Natural killer cell (primary cell): ENCODE results near the gene CKM. TPM values are rescaled to one million over a fixed set of nuclear protein-coding genes. Genes with fewer than 3 reads are reported as not detected.

Experiments used
- ATAC-seq, 3 donors: fragments of 150-1000 bp in 2 of 3; fragments of 200-7000 bp in 1 of 3; cut with Tn5 transposase; 1 replicate in 1 of 3; 2 replicates in 2 of 3; pipeline ENCODE4 v1.10.0; 2021; ENCODE audit warnings: mild to moderate bottlenecking in 2 of 3, moderate library complexity in 2 of 3
- DNase-seq, 2 donors: peaks; one replicate each; pipeline versions ENCODE4 v3.0.0 to v3.0.0-alpha.2; 2013 to 2021; ENCODE audit warnings: mixed read lengths in 1 of 2
- H3K27ac ChIP-seq: one replicate; pipeline ENCODE4 v1.5.1; 2013; ENCODE audit warnings: mild to moderate bottlenecking, low read length
- H3K27me3 ChIP-seq: one replicate; pipeline ENCODE4 v1.6.1; 2013; ENCODE audit warnings: low read length; ENCODE audit not compliant: control insufficient read depth, insufficient read depth
- H3K36me3 ChIP-seq: one replicate; pipeline ENCODE4 v1.6.1; 2013; ENCODE audit warnings: low read length; ENCODE audit not compliant: control insufficient read depth, insufficient read depth
- H3K4me1 ChIP-seq: one replicate; pipeline ENCODE4 v1.6.1; 2013; ENCODE audit warnings: low read length; ENCODE audit not compliant: control insufficient read depth, insufficient read depth
- H3K4me3 ChIP-seq: one replicate; pipeline ENCODE4 v1.5.1; 2013; ENCODE audit warnings: low read length
- H3K9me3 ChIP-seq: one replicate; pipeline ENCODE4 v1.6.1; 2013; ENCODE audit warnings: low read length; ENCODE audit not compliant: control insufficient read depth, insufficient read depth
- H3K27ac Mint-ChIP-seq, 2 donors: one replicate each; pipeline ENCODE4 v1.8.0; 2022; ENCODE audit warnings: mild to moderate bottlenecking in 2 of 2, mixed read lengths in 2 of 2, moderate library complexity in 1 of 2
- H3K27me3 Mint-ChIP-seq, 2 donors: one replicate each; pipeline ENCODE4 v1.8.0; 2022; ENCODE audit warnings: low read depth in 2 of 2, mixed read lengths in 2 of 2
- H3K36me3 Mint-ChIP-seq: one replicate; pipeline ENCODE4 v1.8.0; 2022; ENCODE audit warnings: mixed read lengths
- H3K4me1 Mint-ChIP-seq, 2 donors: one replicate each; pipeline ENCODE4 v1.8.0; 2022; ENCODE audit warnings: mixed read lengths in 2 of 2
- H3K4me3 Mint-ChIP-seq: one replicate; pipeline ENCODE4 v1.8.0; 2022; ENCODE audit warnings: mild to moderate bottlenecking, moderate library complexity, mixed read lengths
- H3K9me3 Mint-ChIP-seq, 2 donors: one replicate each; pipeline ENCODE4 v1.8.0; 2022; ENCODE audit warnings: mixed read lengths in 2 of 2
- WGBS: methylation state at CpG from one replicate; pipeline ENCODE4 v1.1.7; 2013; ENCODE audit warnings: missing lambda C conversion rate; ENCODE audit not compliant: insufficient coverage; 5-methylcytosine and 5-hydroxymethylcytosine counted together
- intact Hi-C: fragments of 100-400 bp; cut with micrococcal nuclease; formaldehyde crosslinking; loops from one replicate; pipeline ENCODE4 v1.14.2; 2022
- total RNA-seq, 4 donors: library from RNA; stranded (reverse); fragments of 120-200 nt in 1 of 4; gene quantifications; one replicate each; pipeline versions ENCODE4 v1.2.3 to v1.2.4, GENCODE V29; 2013 to 2022
- TF ChIP-seq, protein P1 (sequence below): fragments of 200-600 bp; IDR thresholded peaks from one replicate; pipeline ENCODE4 v1.8.0; 2022; ENCODE audit warnings: antibody characterized with exemption

The CKM gene
- total RNA-seq, 3 donors from 2014 or later (not counting 1 experiment from before 2014, with no cell fraction given) = not detected

DNA sequence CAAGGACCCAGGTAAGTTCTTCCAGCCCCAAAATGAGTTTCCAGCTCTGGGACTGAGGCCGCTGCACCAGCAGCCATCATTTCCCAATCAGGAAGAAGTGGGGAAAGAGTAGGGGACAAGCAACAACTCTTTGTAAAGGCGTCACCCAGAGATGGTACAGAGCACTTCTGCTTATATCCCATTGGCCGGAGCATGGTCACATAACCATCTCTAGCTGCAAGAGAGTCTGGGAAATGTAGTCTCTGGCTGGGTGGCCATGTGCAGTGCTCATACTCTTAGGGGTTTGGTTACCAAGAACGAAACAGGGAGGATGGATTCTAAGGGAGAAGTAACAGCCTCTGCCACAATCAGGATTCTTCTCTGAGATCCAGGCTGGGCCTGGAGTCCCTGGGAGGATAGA is 26.3 kb downstream of the CKM start:
- Mint-ChIP-seq H3K27me3 (no peaks in the 10 kb centered on the region), H3K4me1 (no peaks in the 10 kb centered on the region)

DNA sequence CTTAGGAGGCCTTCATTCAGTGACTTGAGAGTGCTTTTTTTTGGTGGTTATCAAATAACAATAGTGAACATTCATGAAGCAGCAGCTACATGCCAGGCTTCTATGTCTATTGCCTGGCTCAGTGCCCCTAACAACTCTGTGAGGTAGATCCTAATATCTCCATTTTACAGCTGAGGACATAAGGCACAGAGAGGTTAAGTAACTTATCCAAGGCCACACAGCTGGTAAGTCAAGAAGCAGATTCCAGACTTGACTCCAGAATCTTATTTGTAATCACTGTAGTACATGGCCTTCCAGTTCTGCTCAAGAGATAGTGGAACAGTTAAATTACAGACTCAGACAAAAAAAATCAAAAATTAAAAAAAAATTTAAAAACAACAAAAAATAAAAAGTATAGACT is 26.8 kb downstream of the CKM start:
- Histone ChIP-seq H3K27ac (no peak overlapping the region), H3K4me3 (no peak overlapping the region), H3K9me3 (no peaks in the 10 kb centered on the region), H3K4me1 (no peaks in the 10 kb centered on the region), H3K36me3 (peaks cover 13% of the 10 kb centered on the region), H3K27me3 (no peaks in the 10 kb centered on the region)
- no peak overlapping the region for H3K27ac Mint-ChIP-seq
- H3K9me3 Mint-ChIP-seq = no peaks in the 10 kb centered on the region
- H3K27me3 Mint-ChIP-seq = no peaks in the 10 kb centered on the region
- DNase-seq (no peak), ATAC-seq (no peak)
- H3K36me3 Mint-ChIP-seq = peaks cover 11% of the 10 kb centered on the region
- H3K4me3 Mint-ChIP-seq = no peak overlapping the region
- intact Hi-C loops = no loop called here
- H3K4me1 Mint-ChIP-seq = no peaks in the 10 kb centered on the region
- TF ChIP-seq, protein P1, sequence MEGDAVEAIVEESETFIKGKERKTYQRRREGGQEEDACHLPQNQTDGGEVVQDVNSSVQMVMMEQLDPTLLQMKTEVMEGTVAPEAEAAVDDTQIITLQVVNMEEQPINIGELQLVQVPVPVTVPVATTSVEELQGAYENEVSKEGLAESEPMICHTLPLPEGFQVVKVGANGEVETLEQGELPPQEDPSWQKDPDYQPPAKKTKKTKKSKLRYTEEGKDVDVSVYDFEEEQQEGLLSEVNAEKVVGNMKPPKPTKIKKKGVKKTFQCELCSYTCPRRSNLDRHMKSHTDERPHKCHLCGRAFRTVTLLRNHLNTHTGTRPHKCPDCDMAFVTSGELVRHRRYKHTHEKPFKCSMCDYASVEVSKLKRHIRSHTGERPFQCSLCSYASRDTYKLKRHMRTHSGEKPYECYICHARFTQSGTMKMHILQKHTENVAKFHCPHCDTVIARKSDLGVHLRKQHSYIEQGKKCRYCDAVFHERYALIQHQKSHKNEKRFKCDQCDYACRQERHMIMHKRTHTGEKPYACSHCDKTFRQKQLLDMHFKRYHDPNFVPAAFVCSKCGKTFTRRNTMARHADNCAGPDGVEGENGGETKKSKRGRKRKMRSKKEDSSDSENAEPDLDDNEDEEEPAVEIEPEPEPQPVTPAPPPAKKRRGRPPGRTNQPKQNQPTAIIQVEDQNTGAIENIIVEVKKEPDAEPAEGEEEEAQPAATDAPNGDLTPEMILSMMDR = no peak

More for the DNA sequence above, 26.3 kb downstream of the CKM start:
- H3K27ac Mint-ChIP-seq = no peak overlapping the region
- Histone ChIP-seq H3K27ac (no peak overlapping the region), H3K36me3 (peaks cover 12% of the 10 kb centered on the region), H3K27me3 (no peaks in the 10 kb centered on the region), H3K9me3 (no peaks in the 10 kb centered on the region), H3K4me1 (no peaks in the 10 kb centered on the region), H3K4me3 (no peak overlapping the region)
- WGBS = 98% methylated on average over 4 of the region's 4 CpGs
- H3K4me3 Mint-ChIP-seq = no peak overlapping the region
- peaks cover 11% of the 10 kb centered on the region for H3K36me3 Mint-ChIP-seq
- DNase-seq (no peak), ATAC-seq (peak in 1 of 3 donors; percentile 25)
- intact Hi-C loops = no loop called here
- TF ChIP-seq, protein P1 = no peak
- no peaks in the 10 kb centered on the region for H3K9me3 Mint-ChIP-seq

DNA sequence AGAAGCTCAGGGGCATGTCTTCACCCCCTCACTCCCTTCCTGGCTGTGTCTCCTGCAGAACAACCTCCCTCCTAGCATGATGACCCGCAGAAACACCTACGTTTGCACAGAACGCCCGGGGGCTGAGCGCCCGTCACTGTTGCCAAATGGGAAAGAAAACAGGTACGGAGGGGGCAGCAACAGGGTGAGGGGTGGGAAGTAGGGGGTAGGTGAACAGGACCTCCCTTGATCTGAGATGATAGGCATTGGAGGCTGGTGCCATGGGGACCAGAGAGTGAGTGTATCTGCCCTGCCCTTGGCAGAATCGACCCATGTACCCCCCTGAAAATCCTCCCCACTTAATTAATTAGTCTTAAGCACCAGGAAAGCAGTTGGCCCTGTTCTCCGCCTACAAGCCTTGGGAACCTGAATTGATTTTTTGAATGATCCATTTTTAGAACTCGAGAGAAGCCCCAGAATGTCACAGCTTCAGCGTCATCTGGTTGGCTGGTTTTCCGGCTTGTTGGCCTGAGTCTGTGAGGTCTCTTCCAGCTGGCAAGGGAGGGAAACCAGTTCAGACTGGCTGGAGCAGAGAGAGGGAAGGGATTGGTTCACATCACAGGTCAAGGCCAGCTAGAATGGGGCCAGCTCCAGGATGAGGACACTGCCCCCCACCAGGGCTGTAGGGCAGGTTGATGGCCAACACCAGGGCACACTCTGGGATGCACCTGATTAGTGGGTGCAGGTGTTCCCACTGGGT is 28.2 kb downstream of the CKM start:
- 98% methylated on average over 12 of the region's 12 CpGs for WGBS
- H3K36me3 ChIP-seq = peaks cover 21% of the 10 kb centered on the region

More for the DNA sequence above, 28.2 kb downstream of the CKM start:
- DNase-seq (no peak), ATAC-seq (no peak)
- no peaks in the 10 kb centered on the region for H3K27me3 Mint-ChIP-seq
- no peaks in the 10 kb centered on the region for H3K4me1 Mint-ChIP-seq
- intact Hi-C loops = no loop called here
- no peak overlapping the region for H3K27ac Mint-ChIP-seq
- no peak overlapping the region for H3K27ac ChIP-seq
- H3K4me1 ChIP-seq = no peaks in the 10 kb centered on the region
- no peaks in the 10 kb centered on the region for H3K9me3 Mint-ChIP-seq
- no peak overlapping the region for H3K4me3 Mint-ChIP-seq
- no peaks in the 10 kb centered on the region for H3K9me3 ChIP-seq
- H3K27me3 ChIP-seq = no peaks in the 10 kb centered on the region
- H3K36me3 Mint-ChIP-seq = peaks cover 11% of the 10 kb centered on the region
- H3K4me3 ChIP-seq = no peak overlapping the region
- TF ChIP-seq, protein P1 = no peak
